HepG2 (cell line): ENCODE data around the gene C3orf52.

Experiments
- POLR2AphosphoS2 ChIP-seq: IDR thresholded peaks from 2 replicates; pipeline ENCODE4 v1.6.1; 2011; ENCODE audit warnings: low read depth, low read length, improper control_type of control experiment
- ZNF10 ChIP-seq: sonication (generic); formaldehyde crosslinking; IDR thresholded peaks from 2 replicates; pipeline ENCODE4 v1.4.0; 2020; ENCODE audit warnings: mild to moderate bottlenecking, low read depth, missing genetic modification reagents, borderline replicate concordance
- ZNF569 ChIP-seq: sonication (generic); formaldehyde crosslinking; IDR thresholded peaks from 2 replicates; pipeline ENCODE4 v1.5.0; 2020; ENCODE audit warnings: mild to moderate bottlenecking, missing genetic modification reagents, moderate library complexity, borderline replicate concordance
- ZNF768 ChIP-seq: sonication (generic); formaldehyde crosslinking; IDR thresholded peaks from 2 replicates; pipeline ENCODE4 v1.4.0; 2020; ENCODE audit warnings: missing genetic modification reagents
- TF ChIP-seq, protein P1 (sequence below): sonication (generic); formaldehyde crosslinking; IDR thresholded peaks from 2 replicates; pipeline ENCODE4 v1.5.0; 2020; ENCODE audit warnings: mild to moderate bottlenecking, missing genetic modification reagents, moderate library complexity
- TF ChIP-seq, protein P2 (sequence below), 2 experiments: IDR thresholded peaks; 2 replicates each; pipeline ENCODE4 v1.6.1; 2011 to 2012; ENCODE audit warnings: low read length in 2 of 2, borderline replicate concordance in 1 of 2, low read depth in 1 of 2, mild to moderate bottlenecking in 1 of 2, moderate library complexity in 1 of 2

GRCh38 chr3:112126511-112126911 is 40.3 kb downstream of the C3orf52 start:
- TF ChIP-seq, protein P1, sequence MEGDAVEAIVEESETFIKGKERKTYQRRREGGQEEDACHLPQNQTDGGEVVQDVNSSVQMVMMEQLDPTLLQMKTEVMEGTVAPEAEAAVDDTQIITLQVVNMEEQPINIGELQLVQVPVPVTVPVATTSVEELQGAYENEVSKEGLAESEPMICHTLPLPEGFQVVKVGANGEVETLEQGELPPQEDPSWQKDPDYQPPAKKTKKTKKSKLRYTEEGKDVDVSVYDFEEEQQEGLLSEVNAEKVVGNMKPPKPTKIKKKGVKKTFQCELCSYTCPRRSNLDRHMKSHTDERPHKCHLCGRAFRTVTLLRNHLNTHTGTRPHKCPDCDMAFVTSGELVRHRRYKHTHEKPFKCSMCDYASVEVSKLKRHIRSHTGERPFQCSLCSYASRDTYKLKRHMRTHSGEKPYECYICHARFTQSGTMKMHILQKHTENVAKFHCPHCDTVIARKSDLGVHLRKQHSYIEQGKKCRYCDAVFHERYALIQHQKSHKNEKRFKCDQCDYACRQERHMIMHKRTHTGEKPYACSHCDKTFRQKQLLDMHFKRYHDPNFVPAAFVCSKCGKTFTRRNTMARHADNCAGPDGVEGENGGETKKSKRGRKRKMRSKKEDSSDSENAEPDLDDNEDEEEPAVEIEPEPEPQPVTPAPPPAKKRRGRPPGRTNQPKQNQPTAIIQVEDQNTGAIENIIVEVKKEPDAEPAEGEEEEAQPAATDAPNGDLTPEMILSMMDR (CRISPR knock-in tag) = no peak
- TF ChIP-seq ZNF10 (CRISPR knock-in tag) (no peak), ZNF569 (CRISPR knock-in tag) (no peak), ZNF768 (no peak), POLR2AphosphoS2 (no peak)
- TF ChIP-seq, protein P2, sequence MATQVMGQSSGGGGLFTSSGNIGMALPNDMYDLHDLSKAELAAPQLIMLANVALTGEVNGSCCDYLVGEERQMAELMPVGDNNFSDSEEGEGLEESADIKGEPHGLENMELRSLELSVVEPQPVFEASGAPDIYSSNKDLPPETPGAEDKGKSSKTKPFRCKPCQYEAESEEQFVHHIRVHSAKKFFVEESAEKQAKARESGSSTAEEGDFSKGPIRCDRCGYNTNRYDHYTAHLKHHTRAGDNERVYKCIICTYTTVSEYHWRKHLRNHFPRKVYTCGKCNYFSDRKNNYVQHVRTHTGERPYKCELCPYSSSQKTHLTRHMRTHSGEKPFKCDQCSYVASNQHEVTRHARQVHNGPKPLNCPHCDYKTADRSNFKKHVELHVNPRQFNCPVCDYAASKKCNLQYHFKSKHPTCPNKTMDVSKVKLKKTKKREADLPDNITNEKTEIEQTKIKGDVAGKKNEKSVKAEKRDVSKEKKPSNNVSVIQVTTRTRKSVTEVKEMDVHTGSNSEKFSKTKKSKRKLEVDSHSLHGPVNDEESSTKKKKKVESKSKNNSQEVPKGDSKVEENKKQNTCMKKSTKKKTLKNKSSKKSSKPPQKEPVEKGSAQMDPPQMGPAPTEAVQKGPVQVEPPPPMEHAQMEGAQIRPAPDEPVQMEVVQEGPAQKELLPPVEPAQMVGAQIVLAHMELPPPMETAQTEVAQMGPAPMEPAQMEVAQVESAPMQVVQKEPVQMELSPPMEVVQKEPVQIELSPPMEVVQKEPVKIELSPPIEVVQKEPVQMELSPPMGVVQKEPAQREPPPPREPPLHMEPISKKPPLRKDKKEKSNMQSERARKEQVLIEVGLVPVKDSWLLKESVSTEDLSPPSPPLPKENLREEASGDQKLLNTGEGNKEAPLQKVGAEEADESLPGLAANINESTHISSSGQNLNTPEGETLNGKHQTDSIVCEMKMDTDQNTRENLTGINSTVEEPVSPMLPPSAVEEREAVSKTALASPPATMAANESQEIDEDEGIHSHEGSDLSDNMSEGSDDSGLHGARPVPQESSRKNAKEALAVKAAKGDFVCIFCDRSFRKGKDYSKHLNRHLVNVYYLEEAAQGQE (IDR thresholded peaks at IDR 0.05; ENCODE audit: borderline replicate concordance in 1 of 2, low read depth in 1 of 2, low read length in 2 of 2) = no peak
